HuH-7 (cell line): ENCODE measurements around the gene CAPNS1.
"Not testable (repeated sequence)": the region's sequence is repeated elsewhere in the genome, so short reads cannot be mapped to it uniquely, and the experiment has no call there.

ENCODE experiments used
- DNase-seq: peaks from one replicate; pipeline ENCODE4 v3.0.0; 2011; ENCODE audit warnings: low spot score

The CAPNS1 gene

GRCh38 chr19:36151144-36152018 lies 11.5 kb downstream of the CAPNS1 start:
- DNase-seq = no peak

GRCh38 chr19:36152019-36152351 lies 12.1 kb downstream of the CAPNS1 start:
- DNase-seq = no peak

- no peak for DNase-seq
Observed at GRCh38 chr19:36152352-36153091, 12.7 kb downstream of the CAPNS1 start, which contains the start of gene COX7A1. Gene COX7A1, minus strand, starts transcription at chr19:36152447. Its CDS starts 40 bp downstream, at chr19:36152407.

DNA sequence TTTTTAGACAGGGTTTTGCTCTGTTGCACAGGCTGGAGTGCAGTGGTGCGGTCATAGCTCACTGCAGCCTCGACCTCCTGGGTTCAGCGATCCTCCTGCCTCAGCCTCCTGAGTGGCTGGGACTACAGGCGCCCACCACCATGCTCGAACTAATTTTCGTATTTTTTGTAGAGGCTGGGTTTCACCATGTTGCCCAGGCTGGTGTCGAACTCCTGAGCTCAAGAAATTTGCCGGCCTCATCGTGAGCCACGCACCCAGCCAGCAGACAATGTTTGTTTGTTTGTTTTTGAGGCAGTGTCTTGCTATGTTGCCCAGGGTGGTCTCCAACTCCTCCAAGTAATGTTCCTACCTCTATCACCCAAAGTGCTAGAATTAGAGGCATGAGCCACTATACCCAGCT lies 13.3 kb downstream of the CAPNS1 start:
- no peak for DNase-seq

- DNase-seq = no peak
Observed at GRCh38 chr19:36160821-36161596, 21.1 kb downstream of the CAPNS1 start.

DNA sequence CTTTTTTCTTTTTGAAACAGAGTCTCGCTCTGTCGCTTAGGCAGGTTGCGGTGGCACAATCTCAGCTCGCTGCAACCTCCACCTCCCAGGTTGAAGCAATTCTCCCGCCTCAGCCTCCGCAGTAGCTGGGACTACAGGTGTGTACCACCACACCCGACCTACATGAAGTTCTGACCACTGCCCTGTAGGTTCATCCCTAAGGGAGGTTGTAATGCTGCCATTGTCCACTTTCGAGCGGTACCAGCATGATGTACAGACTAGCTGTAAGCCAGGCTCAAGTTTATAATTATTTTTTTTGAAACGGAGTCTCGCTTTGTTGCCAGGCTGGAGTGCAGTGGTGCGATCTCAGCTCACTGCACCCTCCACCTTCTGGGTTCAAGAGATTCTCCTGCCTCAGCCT lies 23.9 kb downstream of the CAPNS1 start:
- no peak for DNase-seq

- DNase-seq = no peak
Observed at GRCh38 chr19:36169084-36169760, 29.4 kb downstream of the CAPNS1 start.

DNA sequence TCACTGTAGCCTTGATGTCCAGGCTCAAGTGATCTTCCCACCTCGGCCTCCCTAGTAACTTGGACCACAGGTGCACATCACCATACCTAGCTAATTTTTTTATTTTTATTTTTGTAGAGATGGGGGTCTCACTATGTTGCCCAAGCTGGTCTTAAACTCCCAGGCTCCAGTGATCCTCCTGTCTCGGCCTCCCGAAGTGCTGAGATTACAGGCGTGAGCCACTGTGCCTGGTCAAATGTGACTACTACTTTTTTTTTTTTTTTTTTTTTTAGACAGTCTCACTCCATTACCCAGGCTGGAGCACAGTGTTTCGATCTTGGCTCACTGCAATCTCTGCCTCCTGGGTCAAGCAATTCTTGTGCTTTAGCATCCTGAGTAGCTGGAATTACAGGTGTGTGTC lies 33.0 kb downstream of the CAPNS1 start:
- no peak for DNase-seq

DNA sequence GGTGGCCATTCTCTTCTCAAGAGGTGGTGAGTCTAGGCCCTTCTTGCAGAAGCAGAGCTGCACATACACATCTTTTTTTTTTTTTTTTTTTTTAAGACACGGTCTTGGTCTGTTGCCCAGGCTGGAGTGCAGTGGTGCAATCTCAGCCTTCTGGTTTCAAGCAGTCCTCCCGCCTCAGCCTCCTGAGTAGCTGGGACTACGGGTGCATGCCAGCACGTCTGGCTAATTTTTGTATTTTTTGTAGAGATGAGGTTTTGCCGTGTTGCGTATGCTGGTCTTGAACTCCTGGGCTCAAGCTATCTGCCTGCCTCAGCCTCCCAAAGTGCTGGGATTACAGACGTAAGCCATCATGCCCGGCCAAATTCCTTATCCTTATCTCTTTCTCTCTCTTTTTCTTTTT lies 34.0 kb downstream of the CAPNS1 start:
- DNase-seq = not testable (repeated sequence)

DNA sequence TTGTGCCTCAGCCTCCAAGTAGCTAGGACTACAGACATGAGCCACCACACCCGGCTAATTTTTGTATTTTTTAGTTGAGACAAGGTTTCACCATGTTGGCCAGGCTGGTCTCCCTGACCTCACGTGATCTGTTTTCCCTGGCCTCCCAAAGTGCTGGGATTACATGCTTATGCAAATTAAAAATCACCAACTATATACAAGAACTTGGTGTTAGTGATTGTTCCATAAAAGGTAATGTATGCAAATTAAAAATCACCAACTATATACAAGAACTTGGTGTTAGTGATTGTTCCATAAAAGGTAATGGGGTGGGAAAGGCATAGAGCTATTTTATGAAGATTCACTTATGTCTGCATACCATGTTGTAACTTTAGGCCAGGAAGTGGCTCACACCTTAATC lies 39.2 kb downstream of the CAPNS1 start:
- not testable (repeated sequence) for DNase-seq

GRCh38 chr19:36182612-36183244 lies 42.9 kb downstream of the CAPNS1 start:
- no peak for DNase-seq

GRCh38 chr19:36183245-36183628 lies 43.4 kb downstream of the CAPNS1 start:
- no peak for DNase-seq

DNA sequence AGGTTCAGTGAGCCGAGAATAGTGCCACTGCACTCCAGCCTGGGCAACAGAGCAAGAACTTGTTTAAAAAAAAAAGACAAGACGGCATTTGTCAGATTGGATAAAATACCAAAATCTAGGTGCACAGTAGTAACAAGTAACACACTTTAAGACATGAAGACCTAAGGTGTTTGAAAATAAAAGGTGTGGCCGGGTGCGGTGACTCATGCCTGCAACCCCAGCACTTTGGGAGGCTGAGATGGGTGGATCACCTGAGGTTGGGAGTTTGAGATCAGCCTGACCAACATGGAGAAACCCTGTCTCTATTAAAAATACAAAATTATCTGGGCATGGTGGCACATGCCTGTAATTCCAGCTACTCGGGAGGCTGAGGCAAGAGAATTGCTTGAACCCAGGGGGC lies 46.9 kb downstream of the CAPNS1 start:
- not testable (repeated sequence) for DNase-seq

- DNase-seq = no peak
Observed at GRCh38 chr19:36196249-36196648, 56.4 kb downstream of the CAPNS1 start.

DNA sequence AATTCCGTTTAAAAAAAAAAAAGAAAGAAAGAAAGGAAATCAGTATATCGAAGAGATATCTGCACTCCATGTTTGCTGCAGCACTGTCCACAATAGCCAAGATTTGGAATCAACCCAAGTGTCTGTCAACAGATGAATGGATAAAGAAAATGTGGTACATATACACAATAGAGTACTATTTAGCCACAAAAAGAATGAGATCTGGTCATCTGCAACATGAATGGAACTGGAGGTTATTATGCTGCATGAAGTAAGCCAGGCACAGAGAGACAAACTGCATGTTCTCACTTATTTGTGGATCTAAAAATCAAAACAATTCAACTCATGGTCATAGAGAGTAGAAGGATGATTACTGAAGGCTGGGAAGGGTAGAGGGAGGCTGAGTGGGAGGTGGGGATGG lies 58.3 kb downstream of the CAPNS1 start:
- DNase-seq = no peak
